ENCODE measurements around the gene KHDC1L.
"Not testable (repeated sequence)": the region's sequence is repeated elsewhere in the genome, so short reads cannot be mapped to it uniquely, and the experiment has no call there.

KHDC1L gene

GRCh38 chr6:73203098-73203497 lies 22.2 kb downstream of the KHDC1L start:
- no peak for DNase-seq

DNA sequence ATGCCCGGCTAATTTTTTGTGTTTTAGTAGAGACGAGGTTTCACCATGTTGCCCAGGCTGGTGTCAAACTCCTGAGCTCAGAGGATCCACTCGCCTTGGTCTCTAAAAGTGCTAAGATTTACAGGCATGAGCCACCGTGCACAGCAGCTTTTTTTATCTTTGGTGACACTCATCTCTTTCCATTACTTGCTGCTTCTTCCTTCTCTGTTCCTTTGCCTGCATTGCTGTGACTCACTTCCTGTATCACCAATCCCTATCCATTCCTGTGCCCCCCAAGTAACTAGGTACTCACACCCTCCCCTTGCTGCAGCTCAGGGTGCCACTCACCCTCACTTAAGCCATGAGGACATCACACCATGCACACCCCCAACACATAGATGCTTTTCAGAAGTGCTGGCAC lies 24.6 kb downstream of the KHDC1L start:
- DNase-seq: no peak

DNA sequence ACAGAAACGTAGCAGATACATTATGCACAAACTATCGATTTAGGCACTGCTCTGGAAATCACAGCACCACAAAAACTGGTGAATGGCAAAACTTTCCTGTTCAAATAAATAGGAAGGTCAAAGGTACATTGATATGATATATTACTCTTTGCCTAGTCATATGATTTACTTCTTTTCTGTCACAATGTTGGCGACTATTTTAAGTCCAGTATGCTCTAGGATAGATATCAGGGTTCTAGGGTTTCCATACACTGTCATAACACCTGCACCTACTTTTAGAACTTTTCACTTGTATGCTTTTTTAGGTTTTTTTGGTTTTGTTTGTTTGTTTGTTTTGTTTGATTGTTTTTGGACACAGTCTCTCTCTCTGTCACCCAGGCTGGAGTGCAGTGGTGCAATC lies 25.0 kb downstream of the KHDC1L start:
- no peak for DNase-seq

DNA sequence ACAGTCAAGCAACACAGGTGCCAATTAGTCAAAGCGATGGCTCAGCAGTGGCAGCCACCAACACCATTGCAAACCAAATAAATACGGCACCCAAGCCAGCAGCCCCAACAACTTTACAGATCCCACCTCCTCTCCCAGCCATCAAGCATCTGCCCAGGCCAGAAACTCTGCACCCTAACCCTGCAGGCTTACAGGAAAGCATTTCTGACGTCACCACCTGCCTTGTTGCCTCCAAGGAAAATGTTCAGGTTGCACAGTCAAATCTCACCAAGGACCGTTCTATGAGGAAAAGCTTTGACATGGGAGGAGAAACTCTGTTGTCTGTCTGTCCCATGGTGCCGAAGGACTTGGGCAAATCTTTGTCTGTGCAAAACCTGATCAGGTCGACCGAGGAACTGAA lies 30.6 kb downstream of the KHDC1L start:
- DNase-seq: no peak

GRCh38 chr6:73193302-73193701 lies 32.0 kb downstream of the KHDC1L start:
- DNase-seq: not testable (repeated sequence)

DNA sequence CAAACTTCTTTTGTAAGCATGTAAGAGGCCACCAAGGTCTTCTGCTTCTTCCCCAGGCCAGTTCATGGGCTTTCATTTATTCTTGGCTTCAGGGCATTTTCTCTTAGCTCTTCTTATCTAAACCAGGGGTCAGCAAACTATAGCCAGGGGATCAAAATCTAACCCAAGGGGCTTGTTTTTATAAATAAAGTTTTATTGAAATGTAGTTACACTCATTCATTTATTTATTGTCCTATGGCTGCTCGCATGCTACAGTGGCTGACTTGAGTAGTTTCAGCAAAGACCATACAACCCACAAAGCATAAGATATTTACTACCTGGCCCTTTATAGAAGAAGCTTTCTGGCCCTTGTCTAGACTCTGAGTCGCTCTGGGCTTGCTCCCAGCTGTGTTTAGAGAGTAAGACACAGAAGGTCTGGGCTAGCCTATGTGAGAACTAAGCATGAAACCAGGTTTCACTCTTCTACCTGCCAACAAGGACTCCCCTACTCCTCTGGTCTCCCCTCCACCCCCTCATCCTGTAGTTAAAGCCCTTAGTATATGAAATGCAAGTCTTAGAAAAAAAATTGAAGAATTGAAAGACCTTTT lies 43.2 kb downstream of the KHDC1L start:
- DNase-seq: no peak

DNA sequence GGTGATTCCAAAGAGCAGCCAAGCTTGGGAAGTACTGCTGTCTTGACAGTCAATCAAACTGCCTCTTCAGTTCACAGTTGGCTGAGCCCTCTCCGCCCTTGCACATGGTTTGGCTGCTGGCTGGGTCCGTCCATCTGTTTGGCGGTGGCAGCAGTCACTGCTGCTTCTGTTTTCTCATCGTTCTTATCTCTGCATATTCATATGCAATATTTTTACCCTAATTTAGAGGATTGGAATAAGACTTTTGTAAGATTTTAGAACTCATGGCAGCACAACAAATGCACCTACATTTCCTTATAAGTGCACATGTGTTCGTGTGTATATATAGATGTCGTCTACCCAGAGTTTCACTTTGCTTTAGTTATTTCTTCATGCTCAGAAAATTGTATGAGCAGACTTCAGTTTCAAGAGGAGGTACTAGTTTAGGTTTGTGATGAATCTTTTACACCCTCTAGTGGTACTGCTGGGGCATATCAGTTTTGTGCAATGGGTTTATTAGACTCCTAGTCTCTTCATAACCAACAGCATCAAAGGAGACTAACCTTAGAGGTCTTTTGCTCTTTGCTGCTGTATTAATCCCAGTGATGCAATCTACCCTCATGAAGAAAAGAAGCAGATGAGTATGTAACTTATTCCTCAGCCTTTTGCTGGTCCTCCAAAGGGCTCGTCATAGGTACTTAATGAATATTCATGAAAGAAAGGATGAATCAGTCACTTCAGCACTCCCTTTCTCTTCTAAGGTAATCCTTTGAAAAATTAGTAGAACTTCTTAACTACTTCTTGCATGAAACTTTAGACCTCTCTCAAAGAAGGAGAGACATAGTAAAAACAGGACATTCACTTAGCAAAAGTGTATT lies 44.3 kb downstream of the KHDC1L start:
- peak; percentile 45 for DNase-seq

DNA sequence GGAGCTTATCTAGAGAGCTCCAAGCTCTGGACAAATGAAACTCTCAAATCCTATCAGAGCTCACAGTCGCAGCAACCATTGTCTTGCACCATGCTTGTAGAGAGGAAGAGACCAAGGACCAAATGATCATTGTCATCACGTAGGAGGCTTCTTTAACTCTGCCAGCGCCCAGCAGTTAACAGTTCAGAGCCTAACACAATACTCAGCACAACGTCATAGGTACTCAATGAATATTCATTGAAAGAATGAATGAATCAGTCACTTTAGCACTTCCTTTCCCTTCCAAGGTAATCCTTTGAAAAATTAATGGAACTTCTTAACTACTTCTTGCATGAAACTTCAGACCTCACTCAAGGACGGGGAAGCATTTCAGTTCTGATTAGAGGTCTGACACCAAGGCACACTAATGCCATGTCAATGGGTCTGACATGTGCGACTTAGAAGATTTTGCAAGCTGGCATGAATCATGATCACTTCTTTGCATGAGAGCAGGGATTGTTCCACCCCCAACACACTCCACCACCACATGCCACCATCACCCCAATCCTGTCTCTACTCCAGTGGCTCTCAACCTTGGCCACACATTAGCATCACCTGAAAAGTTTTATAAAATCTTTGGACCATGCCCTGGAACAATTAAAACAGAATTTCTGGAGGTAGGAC lies 45.1 kb downstream of the KHDC1L start:
- DNase-seq: no peak

GRCh38 chr6:73177221-73177944 lies 47.9 kb downstream of the KHDC1L start:
- DNase-seq: no peak

DNA sequence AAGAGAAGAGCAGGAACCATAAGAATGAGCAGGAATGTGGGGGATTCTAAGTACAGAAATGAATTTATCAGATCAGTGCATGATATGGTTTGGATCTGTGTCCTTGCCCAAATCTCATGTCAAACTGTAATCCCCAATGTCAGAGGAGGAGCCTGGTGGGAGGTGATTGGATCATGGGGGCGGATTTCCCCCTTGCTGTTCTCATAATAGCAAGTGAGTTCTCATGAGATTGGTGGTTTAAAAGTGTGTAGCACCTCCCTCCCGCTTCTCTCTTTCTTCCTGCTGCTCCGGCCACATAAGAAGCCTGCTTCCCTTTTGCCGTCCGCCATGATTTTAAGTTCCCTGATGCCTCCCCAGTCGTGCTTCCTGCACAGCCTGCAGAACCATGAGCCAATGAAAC lies 49.2 kb downstream of the KHDC1L start:
- DNase-seq: no peak

GRCh38 chr6:73174646-73175045 lies 50.6 kb downstream of the KHDC1L start:
- DNase-seq: no peak
